SK-N-SH (cell line): ENCODE measurements around the gene AGBL2. TPM values are rescaled to one million over a fixed set of nuclear protein-coding genes. Genes with fewer than 3 reads are reported as not detected.

Experiments
- CTCF ChIA-PET: fragments of 300-600, 350-600 bp; formaldehyde crosslinking; extraction: SDS; loops from one replicate; lab custom pipeline; 2021; lab: Yijun Ruan, JAX
- POLR2A ChIA-PET: fragments of 350-600 bp; sonication (Branson Sonifier 250); formaldehyde crosslinking; extraction: SDS; loops from one replicate; lab custom pipeline; 2020; ENCODE audit warnings: antibody characterized with exemption, inconsistent platforms; lab: Yijun Ruan, JAX
- DNase-seq: peaks from one replicate; pipeline ENCODE4 v3.0.0; 2012
- H2AFZ ChIP-seq: fragments of 200-600 bp; sonication (generic); 2 replicates; pipeline ENCODE4 v1.8.1; 2016; ENCODE audit warnings: antibody characterized with exemption, mild to moderate bottlenecking, low read depth
- H3F3A ChIP-seq: fragments of 200-600 bp; sonication (generic); replicated peaks from 2 replicates; pipeline ENCODE3; 2016; ENCODE audit warnings: antibody characterized with exemption, mild to moderate bottlenecking; ENCODE audit not compliant: insufficient read depth
- H3K27ac ChIP-seq, 2 experiments: fragments of 200-500 bp in 1 of 2; fragments of 200-600 bp in 1 of 2; sonication (Bioruptor generic) in 1 of 2; sonication (generic), shearing (Covaris generic) in 1 of 2; 2 replicates each; pipeline versions ENCODE4 v1.5.1 to v1.6.1; 2014 to 2016; ENCODE audit warnings: low read depth in 2 of 2, inconsistent platforms in 1 of 2, low read length in 1 of 2, mild to moderate bottlenecking in 1 of 2, mixed read lengths in 1 of 2
- H3K27me3 ChIP-seq: fragments of 200-600 bp; sonication (generic), shearing (Covaris generic); 2 replicates; pipeline ENCODE4 v1.6.1; 2016; ENCODE audit warnings: mixed run types; ENCODE audit not compliant: insufficient read depth
- H3K36me3 ChIP-seq, 2 experiments: fragments of 200-500 bp in 1 of 2; fragments of 200-600 bp in 1 of 2; sonication (Bioruptor generic) in 1 of 2; sonication (generic) in 1 of 2; replicated peaks in 1 of 2; 2 replicates each; pipeline versions ENCODE3 to v1.5.1; 2014 to 2016; ENCODE audit warnings: low read length in 1 of 2, mild to moderate bottlenecking in 1 of 2; ENCODE audit not compliant: insufficient read depth in 2 of 2, control insufficient read depth in 1 of 2
- H3K4me1 ChIP-seq, 2 experiments: fragments of 200-500 bp in 1 of 2; fragments of 200-600 bp in 1 of 2; sonication (Bioruptor generic) in 1 of 2; sonication (generic), shearing (Covaris generic) in 1 of 2; 2 replicates each; pipeline versions ENCODE4 v1.5.1 to v1.6.1; 2014 to 2016; ENCODE audit warnings: low read depth in 1 of 2, low read length in 1 of 2, mixed run types in 1 of 2; ENCODE audit not compliant: insufficient read depth in 2 of 2, control insufficient read depth in 1 of 2
- H3K4me2 ChIP-seq: fragments of 200-600 bp; sonication (generic), shearing (Covaris generic); 2 replicates; pipeline ENCODE4 v1.6.1; 2017; ENCODE audit warnings: mixed run types
- H3K4me3 ChIP-seq, 2 experiments: fragments of 200-500 bp in 1 of 2; fragments of 200-600 bp in 1 of 2; sonication (Bioruptor generic) in 1 of 2; sonication (generic), shearing (Covaris generic) in 1 of 2; 2 replicates each; pipeline versions ENCODE4 v1.5.1 to v1.8.1; 2014 to 2016; ENCODE audit warnings: low read depth in 2 of 2, inconsistent platforms in 1 of 2, low read length in 1 of 2, mild to moderate bottlenecking in 1 of 2, mixed read lengths in 1 of 2, moderate library complexity in 1 of 2
- H3K79me2 ChIP-seq: fragments of 200-600 bp; sonication (generic); 2 replicates; pipeline ENCODE4 v1.8.1; 2017; ENCODE audit warnings: mild to moderate bottlenecking; ENCODE audit not compliant: insufficient read depth
- H3K9ac ChIP-seq: fragments of 200-600 bp; sonication (generic); 2 replicates; pipeline ENCODE4 v1.6.1; 2017; ENCODE audit warnings: mixed run types
- H3K9me2 ChIP-seq: fragments of 200-600 bp; sonication (generic); 2 replicates; pipeline ENCODE4 v1.6.1; 2017; ENCODE audit warnings: mixed run types
- H3K9me3 ChIP-seq: fragments of 200-600 bp; sonication (generic); 2 replicates; pipeline ENCODE4 v1.6.1; 2017; ENCODE audit warnings: mixed run types, mild to moderate bottlenecking, moderate library complexity
- H4K20me1 ChIP-seq: fragments of 200-600 bp; sonication (generic); 2 replicates; pipeline ENCODE4 v1.6.1; 2017; ENCODE audit warnings: mild to moderate bottlenecking, mixed run types; ENCODE audit not compliant: insufficient read depth
- ELF1 ChIP-seq: IDR thresholded peaks from 2 replicates; pipeline ENCODE4 v1.4.0; 2012
- EZH2phosphoT487 ChIP-seq: fragments of 200-600 bp; sonication (generic); IDR thresholded peaks from 2 replicates; pipeline ENCODE4 v1.6.1; 2017; ENCODE audit warnings: low read depth, mixed run types, mild to moderate bottlenecking, antibody characterized with exemption, moderate library complexity, borderline replicate concordance
- FOXJ3 ChIP-seq: sonication (generic); formaldehyde crosslinking; IDR thresholded peaks from 2 replicates; pipeline ENCODE4 v1.5.1; 2020; ENCODE audit warnings: mild to moderate bottlenecking, missing genetic modification reagents
- GABPA ChIP-seq: IDR thresholded peaks from 2 replicates; pipeline ENCODE4 v1.4.0; 2012; ENCODE audit warnings: low read depth, mild to moderate bottlenecking
- GATA2 ChIP-seq: sonication (generic); formaldehyde crosslinking; IDR thresholded peaks from 2 replicates; pipeline ENCODE4 v1.5.0; 2020; ENCODE audit warnings: mild to moderate bottlenecking, missing genetic modification reagents
- IRF3 ChIP-seq: fragments of 150-350 bp; IDR thresholded peaks from 2 replicates; pipeline ENCODE4 v1.6.1; 2016; ENCODE audit warnings: mild to moderate bottlenecking, low read depth, low read length
- JUND ChIP-seq: IDR thresholded peaks from 2 replicates; pipeline ENCODE4 v1.4.0; 2012
- MEF2A ChIP-seq: IDR thresholded peaks from 2 replicates; pipeline ENCODE4 v1.4.0; 2012; ENCODE audit warnings: low read depth, borderline replicate concordance
- NFIC ChIP-seq: IDR thresholded peaks from 2 replicates; pipeline ENCODE4 v1.4.0; 2012; ENCODE audit warnings: borderline replicate concordance
- PBX3 ChIP-seq: IDR thresholded peaks from 2 replicates; pipeline ENCODE4; 2012
- REST ChIP-seq: IDR thresholded peaks from 2 replicates; pipeline ENCODE4 v1.6.1; 2012; ENCODE audit warnings: mild to moderate bottlenecking, low read depth, low read length, moderate library complexity
- RXRA ChIP-seq: IDR thresholded peaks from 2 replicates; pipeline ENCODE4 v1.4.0; 2012; ENCODE audit warnings: low read depth, mild to moderate bottlenecking, borderline replicate concordance
- SMC3 ChIP-seq: IDR thresholded peaks from 2 replicates; pipeline ENCODE4 v1.6.1; 2012; ENCODE audit warnings: low read depth, low read length, improper control_type of control experiment
- TAF1 ChIP-seq: IDR thresholded peaks from 2 replicates; pipeline ENCODE4 v1.6.1; 2012; ENCODE audit warnings: low read depth, mild to moderate bottlenecking, low read length, moderate library complexity, borderline replicate concordance
- TCF12 ChIP-seq: IDR thresholded peaks from 2 replicates; pipeline ENCODE4 v1.4.0; 2012
- TEAD4 ChIP-seq: IDR thresholded peaks from 2 replicates; pipeline ENCODE4 v1.4.0; 2012; ENCODE audit warnings: mild to moderate bottlenecking, borderline replicate concordance; ENCODE audit not compliant: insufficient read depth
- USF1 ChIP-seq: IDR thresholded peaks from 2 replicates; pipeline ENCODE4 v1.4.0; 2012; ENCODE audit warnings: low read depth, borderline replicate concordance
- YY1 ChIP-seq: IDR thresholded peaks from 2 replicates; pipeline ENCODE4 v1.4.0; 2012; ENCODE audit warnings: low read depth, mild to moderate bottlenecking
- WGBS: methylation state at CpG from one replicate; pipeline ENCODE4 v1.1.6; 2017; ENCODE audit warnings: low lambda C conversion rate; 5-methylcytosine and 5-hydroxymethylcytosine counted together
- polyA plus RNA-seq, 3 experiments: library from polyadenylated mRNA; depleted of rRNA; stranded (reverse); fragments of >200 nt; gene quantifications; 2 replicates each; pipeline ENCODE4 v1.2.3, GENCODE V29; 2012

AGBL2 gene
- polyA plus RNA-seq, 1 of the 3 experiments (the other 2 are of a cell fraction) = 5.5 TPM

GRCh38 chr11:47611348-47611794 lies 103.8 kb downstream of the AGBL2 start:
- Histone ChIP-seq H3K27me3 (no peaks in the 10 kb centered on the region), H4K20me1 (no peaks in the 10 kb centered on the region), H3K9ac (no peak overlapping the region), H3K36me3 (peaks cover 0 to under 1% of the 10 kb centered on the region in 2 experiments), H3K4me2 (no peak overlapping the region), H3K79me2 (no peaks in the 10 kb centered on the region), H3K9me2 (no peaks in the 10 kb centered on the region), H3K9me3 (no peaks in the 10 kb centered on the region), H3K27ac (no peak overlapping the region), H2AFZ (no peak overlapping the region), H3K4me3 (no peak overlapping the region), H3F3A (peaks cover 5% of the 10 kb centered on the region), H3K4me1 (peaks cover 10 to 18% of the 10 kb centered on the region in 2 experiments; a peak in 1 of 4 replicates)
- DNase-seq = no peak
- ChIA-PET POLR2A (no interaction called here), CTCF (no interaction called here)
- no peak for TF ChIP-seq EZH2phosphoT487
- TF ChIP-seq REST = no peak
- TF ChIP-seq IRF3 = no peak
- TF ChIP-seq TAF1 = no peak
- no peak for TF ChIP-seq PBX3
- no peak for TF ChIP-seq USF1
- TF ChIP-seq YY1 = no peak
- no peak for TF ChIP-seq TCF12
- no peak for TF ChIP-seq GABPA
- TF ChIP-seq ELF1 = no peak
- no peak for TF ChIP-seq RXRA
- TF ChIP-seq FOXJ3 (CRISPR knock-in tag) = no peak
- no peak for TF ChIP-seq SMC3
- no peak for TF ChIP-seq JUND
- no peak for TF ChIP-seq TEAD4
- TF ChIP-seq MEF2A = no peak
- TF ChIP-seq NFIC = no peak
- no peak for TF ChIP-seq GATA2 (CRISPR knock-in tag)
- 98% methylated on average over 6 of the region's 6 CpGs for WGBS
